Measurements from ENCODE around the gene RPRD1B.
A peak's percentile ranks its signal among the peaks of the same experiment; 100 is the strongest.

The RPRD1B gene

GRCh38 chr20:38012332-38012731, 21.2 kb upstream of the RPRD1B start:
- H3K36me3 Mint-ChIP-seq (ENCODE audit: low read depth): peaks cover 76% of the 10 kb centered on the region
- H3K27ac Mint-ChIP-seq: no peak overlapping the region

GRCh38 chr20:38013887-38014286, 19.7 kb upstream of the RPRD1B start:
- H3K36me3 Mint-ChIP-seq (ENCODE audit: low read depth): peaks cover 88% of the 10 kb centered on the region
- no peak overlapping the region for H3K27ac Mint-ChIP-seq
- no peaks in the 10 kb centered on the region for H3K27me3 Mint-ChIP-seq
- no peaks in the 10 kb centered on the region for H3K4me1 Mint-ChIP-seq (ENCODE audit: low read depth)
- intact Hi-C loops (cut with micrococcal nuclease): no loop called here
- H3K9me3 Mint-ChIP-seq: peaks cover 11% of the 10 kb centered on the region
- H3K4me3 Mint-ChIP-seq: no peak overlapping the region

More at GRCh38 chr20:38012332-38012731, 21.2 kb upstream of the RPRD1B start:
- intact Hi-C loops (cut with micrococcal nuclease): no loop called here
- no peaks in the 10 kb centered on the region for H3K9me3 Mint-ChIP-seq
- H3K4me3 Mint-ChIP-seq: no peak overlapping the region
- no peaks in the 10 kb centered on the region for H3K4me1 Mint-ChIP-seq (ENCODE audit: low read depth)
- H3K27me3 Mint-ChIP-seq: no peaks in the 10 kb centered on the region

- intact Hi-C loops (cut with micrococcal nuclease): no loop called here
- Mint-ChIP-seq H3K9me3 (peaks cover 17% of the 10 kb centered on the region), H3K27me3 (no peaks in the 10 kb centered on the region), H3K4me1 (ENCODE audit: low read depth) (peaks cover 11% of the 10 kb centered on the region), H3K36me3 (ENCODE audit: low read depth) (peaks cover 67% of the 10 kb centered on the region), H3K27ac (no peak overlapping the region), H3K4me3 (no peak overlapping the region)
Measured at GRCh38 chr20:38017959-38018358, 15.6 kb upstream of the RPRD1B start.

- peaks cover 16% of the 10 kb centered on the region for H3K4me1 Mint-ChIP-seq (ENCODE audit: low read depth)
- peaks cover 17% of the 10 kb centered on the region for H3K9me3 Mint-ChIP-seq
- intact Hi-C loops (cut with micrococcal nuclease): no loop called here
- no peaks in the 10 kb centered on the region for H3K27me3 Mint-ChIP-seq
- H3K4me3 Mint-ChIP-seq: no peak overlapping the region
- peaks cover 63% of the 10 kb centered on the region for H3K36me3 Mint-ChIP-seq (ENCODE audit: low read depth)
- H3K27ac Mint-ChIP-seq: no peak overlapping the region
Measured at GRCh38 chr20:38018385-38018784, 15.2 kb upstream of the RPRD1B start.

- Mint-ChIP-seq H3K4me1 (ENCODE audit: low read depth) (peaks cover 30% of the 10 kb centered on the region), H3K27me3 (no peaks in the 10 kb centered on the region), H3K4me3 (no peak overlapping the region), H3K9me3 (peaks cover 17% of the 10 kb centered on the region), H3K36me3 (ENCODE audit: low read depth) (peaks cover 45% of the 10 kb centered on the region), H3K27ac (no peak overlapping the region)
- intact Hi-C loops (cut with micrococcal nuclease): no loop called here
Measured at GRCh38 chr20:38021087-38021772, 12.3 kb upstream of the RPRD1B start.

- intact Hi-C loops (cut with micrococcal nuclease): no loop called here
- H3K9me3 Mint-ChIP-seq: peaks cover 11% of the 10 kb centered on the region
- no peak overlapping the region for H3K4me3 Mint-ChIP-seq
- H3K27me3 Mint-ChIP-seq: no peaks in the 10 kb centered on the region
- peak overlapping the region; percentile 56 for H3K27ac Mint-ChIP-seq
- peaks cover 29% of the 10 kb centered on the region for H3K36me3 Mint-ChIP-seq (ENCODE audit: low read depth)
- H3K4me1 Mint-ChIP-seq (ENCODE audit: low read depth): peaks cover 32% of the 10 kb centered on the region
Measured at GRCh38 chr20:38023181-38024001, 10.2 kb upstream of the RPRD1B start.

GRCh38 chr20:38024496-38024895, 9.1 kb upstream of the RPRD1B start:
- Mint-ChIP-seq H3K27me3 (no peaks in the 10 kb centered on the region), H3K36me3 (ENCODE audit: low read depth) (peaks cover 18% of the 10 kb centered on the region), H3K27ac (no peak overlapping the region), H3K9me3 (no peaks in the 10 kb centered on the region), H3K4me1 (ENCODE audit: low read depth) (peaks cover 43% of the 10 kb centered on the region), H3K4me3 (no peak overlapping the region)
- intact Hi-C loops (cut with micrococcal nuclease): no loop called here

- no peaks in the 10 kb centered on the region for H3K27me3 Mint-ChIP-seq
- H3K9me3 Mint-ChIP-seq: no peaks in the 10 kb centered on the region
- H3K4me3 Mint-ChIP-seq: no peak overlapping the region
- intact Hi-C loops (cut with micrococcal nuclease): no loop called here
- H3K27ac Mint-ChIP-seq: no peak overlapping the region
- H3K4me1 Mint-ChIP-seq (ENCODE audit: low read depth): peaks cover 46% of the 10 kb centered on the region
- peaks cover 34% of the 10 kb centered on the region for H3K36me3 Mint-ChIP-seq (ENCODE audit: low read depth)
Measured at GRCh38 chr20:38029453-38029852, 4.1 kb upstream of the RPRD1B start.

- no peaks in the 10 kb centered on the region for H3K27me3 Mint-ChIP-seq
- H3K36me3 Mint-ChIP-seq (ENCODE audit: low read depth): peaks cover 43% of the 10 kb centered on the region
- H3K4me3 Mint-ChIP-seq: peak overlapping the region; percentile 92
- intact Hi-C loops (cut with micrococcal nuclease): no loop called here
- H3K27ac Mint-ChIP-seq: no peak overlapping the region
- no peaks in the 10 kb centered on the region for H3K9me3 Mint-ChIP-seq
- H3K4me1 Mint-ChIP-seq (ENCODE audit: low read depth): peaks cover 48% of the 10 kb centered on the region
Measured at GRCh38 chr20:38031957-38032356, 1.6 kb upstream of the RPRD1B start.

- Mint-ChIP-seq H3K36me3 (ENCODE audit: low read depth) (peaks cover 46% of the 10 kb centered on the region), H3K27me3 (no peaks in the 10 kb centered on the region), H3K4me1 (ENCODE audit: low read depth) (peaks cover 55% of the 10 kb centered on the region), H3K9me3 (no peaks in the 10 kb centered on the region), H3K4me3 (peak overlapping the region; percentile 92), H3K27ac (peak overlapping the region; percentile 98)
- intact Hi-C loops (cut with micrococcal nuclease): no loop called here
Measured at GRCh38 chr20:38032585-38033329, 789 bp upstream of the RPRD1B start.

- Mint-ChIP-seq H3K27me3 (no peaks in the 10 kb centered on the region), H3K36me3 (ENCODE audit: low read depth) (peaks cover 46% of the 10 kb centered on the region), H3K4me3 (peak overlapping the region; percentile 92), H3K27ac (peak overlapping the region; percentile 98), H3K9me3 (no peaks in the 10 kb centered on the region), H3K4me1 (ENCODE audit: low read depth) (peaks cover 45% of the 10 kb centered on the region)
- intact Hi-C loops (cut with micrococcal nuclease): no loop called here
Measured at GRCh38 chr20:38034108-38034649, 633 bp downstream of the RPRD1B start.

- Mint-ChIP-seq H3K9me3 (no peaks in the 10 kb centered on the region), H3K27me3 (no peaks in the 10 kb centered on the region), H3K27ac (peak overlapping the region; percentile 98), H3K36me3 (ENCODE audit: low read depth) (peaks cover 54% of the 10 kb centered on the region), H3K4me1 (ENCODE audit: low read depth) (peaks cover 40% of the 10 kb centered on the region), H3K4me3 (peak overlapping the region; percentile 92)
- intact Hi-C loops (cut with micrococcal nuclease): no loop called here
Measured at GRCh38 chr20:38034961-38035360, 1.4 kb downstream of the RPRD1B start.

GRCh38 chr20:38036366-38036765, 2.8 kb downstream of the RPRD1B start:
- no peaks in the 10 kb centered on the region for H3K9me3 Mint-ChIP-seq
- intact Hi-C loops (cut with micrococcal nuclease): no loop called here
- H3K27ac Mint-ChIP-seq: no peak overlapping the region
- peaks cover 29% of the 10 kb centered on the region for H3K4me1 Mint-ChIP-seq (ENCODE audit: low read depth)
- H3K4me3 Mint-ChIP-seq: no peak overlapping the region
- no peaks in the 10 kb centered on the region for H3K27me3 Mint-ChIP-seq
- H3K36me3 Mint-ChIP-seq (ENCODE audit: low read depth): peaks cover 67% of the 10 kb centered on the region

GRCh38 chr20:38040276-38040675, 6.7 kb downstream of the RPRD1B start:
- Mint-ChIP-seq H3K36me3 (ENCODE audit: low read depth) (peaks cover 78% of the 10 kb centered on the region), H3K9me3 (no peaks in the 10 kb centered on the region), H3K27ac (no peak overlapping the region), H3K4me1 (ENCODE audit: low read depth) (peaks cover 22% of the 10 kb centered on the region), H3K4me3 (no peak overlapping the region), H3K27me3 (no peaks in the 10 kb centered on the region)
- intact Hi-C loops (cut with micrococcal nuclease): no loop called here

All from dendritic cell treated with granulocyte-macrophage colony-stimulating factor and Interleukin-4, amounts not matched to agents 40 ng/mL and 50 ng/mL, for 4 days (primary cell).